Measurements from ENCODE around the gene DGKB.

Gene DGKB

DNA sequence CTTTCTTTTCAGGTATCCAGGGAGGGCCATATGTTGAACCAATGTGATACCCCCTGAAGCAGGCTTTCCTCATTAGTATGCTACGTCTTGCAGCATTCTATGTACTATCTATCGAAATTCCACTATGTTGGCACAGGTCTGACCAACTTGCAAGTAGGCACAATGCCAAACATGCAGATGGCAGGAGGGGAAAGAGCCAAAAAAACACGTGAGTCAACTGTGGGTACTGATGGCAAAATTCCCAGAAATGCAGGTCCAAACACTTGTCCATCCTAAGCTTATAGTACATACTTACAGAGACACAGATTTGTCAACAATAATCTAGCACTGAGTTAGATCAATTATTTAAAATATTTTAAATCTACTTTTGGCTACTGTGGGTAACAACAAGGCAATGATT is 394.9 kb downstream of the DGKB start:
- DNase-seq (ENCODE audit: low spot score), result no peak
- TF ChIP-seq, protein P1, sequence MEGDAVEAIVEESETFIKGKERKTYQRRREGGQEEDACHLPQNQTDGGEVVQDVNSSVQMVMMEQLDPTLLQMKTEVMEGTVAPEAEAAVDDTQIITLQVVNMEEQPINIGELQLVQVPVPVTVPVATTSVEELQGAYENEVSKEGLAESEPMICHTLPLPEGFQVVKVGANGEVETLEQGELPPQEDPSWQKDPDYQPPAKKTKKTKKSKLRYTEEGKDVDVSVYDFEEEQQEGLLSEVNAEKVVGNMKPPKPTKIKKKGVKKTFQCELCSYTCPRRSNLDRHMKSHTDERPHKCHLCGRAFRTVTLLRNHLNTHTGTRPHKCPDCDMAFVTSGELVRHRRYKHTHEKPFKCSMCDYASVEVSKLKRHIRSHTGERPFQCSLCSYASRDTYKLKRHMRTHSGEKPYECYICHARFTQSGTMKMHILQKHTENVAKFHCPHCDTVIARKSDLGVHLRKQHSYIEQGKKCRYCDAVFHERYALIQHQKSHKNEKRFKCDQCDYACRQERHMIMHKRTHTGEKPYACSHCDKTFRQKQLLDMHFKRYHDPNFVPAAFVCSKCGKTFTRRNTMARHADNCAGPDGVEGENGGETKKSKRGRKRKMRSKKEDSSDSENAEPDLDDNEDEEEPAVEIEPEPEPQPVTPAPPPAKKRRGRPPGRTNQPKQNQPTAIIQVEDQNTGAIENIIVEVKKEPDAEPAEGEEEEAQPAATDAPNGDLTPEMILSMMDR (IDR thresholded peaks at IDR 0.05; ENCODE audit: extremely low read depth, missing control alignments), result no peak

DNA sequence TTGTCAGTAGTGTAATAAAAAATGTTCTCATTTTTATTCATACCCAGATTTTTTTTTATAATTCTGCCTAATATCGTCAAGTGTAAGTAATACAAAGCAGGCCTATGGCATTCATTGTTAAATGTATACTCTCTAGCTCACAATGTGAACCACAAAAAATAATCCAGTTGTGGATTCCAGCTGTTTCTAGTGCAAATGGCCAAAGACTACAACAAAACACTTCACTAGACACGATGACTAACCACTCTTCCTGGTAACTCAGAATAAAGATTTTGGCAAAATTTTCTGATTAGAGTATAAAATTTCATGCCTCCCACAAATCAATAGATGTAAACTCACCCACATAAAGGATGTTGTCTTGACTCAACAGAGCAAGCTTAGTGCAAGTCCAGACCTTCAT is 396.6 kb downstream of the DGKB start:
- no peak for DNase-seq (ENCODE audit: low spot score)

DNA sequence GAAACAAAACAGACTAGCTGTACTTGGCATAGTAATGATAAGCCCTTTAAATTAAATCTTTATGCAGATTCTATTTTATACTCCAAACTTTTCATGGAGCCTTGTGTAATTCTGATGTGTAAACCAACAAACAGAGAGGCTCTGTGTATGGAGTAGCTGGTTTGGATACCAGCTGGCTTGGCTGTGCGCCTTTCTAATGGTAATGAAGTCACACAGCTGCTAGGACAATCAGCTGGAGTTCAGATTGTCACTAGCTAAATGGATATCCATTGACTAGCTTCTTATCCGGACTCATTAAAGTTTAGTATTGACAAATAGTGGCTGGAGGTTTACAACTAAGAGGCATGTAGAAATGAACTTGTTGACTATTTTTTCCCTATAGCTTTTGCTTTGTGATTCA is 398.4 kb downstream of the DGKB start:
- TF ChIP-seq, protein P1 (IDR thresholded peaks at IDR 0.05; ENCODE audit: extremely low read depth, missing control alignments), result no peak
- no peak for DNase-seq (ENCODE audit: low spot score)

More for the DNA sequence above, 396.6 kb downstream of the DGKB start:
- TF ChIP-seq, protein P1 (IDR thresholded peaks at IDR 0.05; ENCODE audit: extremely low read depth, missing control alignments), result no peak

DNA sequence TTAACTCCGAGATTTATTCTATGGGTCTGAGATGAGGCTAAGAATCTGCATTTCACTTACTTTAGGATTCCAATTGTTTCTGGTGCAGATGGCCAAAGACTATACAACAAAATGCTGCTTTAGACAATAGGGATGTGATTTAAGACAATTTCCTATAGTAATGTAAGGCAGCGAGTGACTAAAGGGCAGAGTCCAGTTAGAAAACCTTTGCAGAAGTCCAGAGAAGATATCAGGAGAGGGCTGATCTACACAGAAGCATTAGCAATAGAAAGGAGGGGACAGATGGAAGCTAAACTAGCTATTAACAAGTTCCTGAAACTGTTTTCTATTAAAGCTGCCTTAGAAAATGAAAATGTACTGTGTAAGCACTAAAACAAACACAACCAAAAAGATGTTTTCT is 398.9 kb downstream of the DGKB start:
- no peak for DNase-seq (ENCODE audit: low spot score)
- TF ChIP-seq, protein P1 (IDR thresholded peaks at IDR 0.05; ENCODE audit: extremely low read depth, missing control alignments), result no peak

DNA sequence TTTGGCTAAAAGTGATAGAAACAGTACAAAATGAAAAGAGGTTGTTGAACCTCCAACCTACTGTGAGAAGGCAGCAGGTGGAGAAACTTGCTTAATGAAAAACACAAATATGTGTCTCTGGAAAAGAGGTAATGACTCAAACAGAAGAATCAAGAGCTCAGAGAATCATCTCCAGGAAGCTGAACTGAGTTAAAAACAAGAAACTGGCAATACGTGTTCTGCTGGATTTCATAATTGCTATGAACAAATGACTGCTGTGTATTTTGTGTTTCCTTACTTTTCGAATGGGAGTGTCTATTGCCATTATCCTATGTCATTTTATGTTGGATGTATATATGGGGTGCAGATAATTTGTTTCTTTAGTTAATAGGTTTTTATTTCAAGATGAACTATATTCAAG is 401.1 kb downstream of the DGKB start:
- no peak for DNase-seq (ENCODE audit: low spot score)
- TF ChIP-seq, protein P1 (IDR thresholded peaks at IDR 0.05; ENCODE audit: extremely low read depth, missing control alignments), result no peak

DNA sequence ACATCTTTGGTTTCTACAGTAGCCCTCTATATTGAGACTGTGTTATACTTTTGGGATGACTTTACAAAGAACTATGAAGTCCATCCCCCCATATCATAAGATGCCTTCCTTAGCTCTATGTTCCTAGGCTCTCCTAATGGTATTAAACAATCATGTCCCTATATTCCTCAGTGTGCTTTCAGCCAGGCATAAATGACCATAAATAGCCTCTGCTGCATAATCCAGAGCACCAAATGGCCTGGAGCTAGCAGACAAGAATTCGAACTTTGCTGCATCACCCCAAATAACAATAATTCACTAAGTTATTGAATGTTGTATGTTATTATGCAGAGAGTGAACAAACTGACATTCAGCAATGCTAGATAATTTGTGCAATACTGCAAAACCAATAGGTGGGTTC is 405.2 kb downstream of the DGKB start:
- no peak for DNase-seq (ENCODE audit: low spot score)
- TF ChIP-seq, protein P1 (IDR thresholded peaks at IDR 0.05; ENCODE audit: extremely low read depth, missing control alignments), result no peak

DNA sequence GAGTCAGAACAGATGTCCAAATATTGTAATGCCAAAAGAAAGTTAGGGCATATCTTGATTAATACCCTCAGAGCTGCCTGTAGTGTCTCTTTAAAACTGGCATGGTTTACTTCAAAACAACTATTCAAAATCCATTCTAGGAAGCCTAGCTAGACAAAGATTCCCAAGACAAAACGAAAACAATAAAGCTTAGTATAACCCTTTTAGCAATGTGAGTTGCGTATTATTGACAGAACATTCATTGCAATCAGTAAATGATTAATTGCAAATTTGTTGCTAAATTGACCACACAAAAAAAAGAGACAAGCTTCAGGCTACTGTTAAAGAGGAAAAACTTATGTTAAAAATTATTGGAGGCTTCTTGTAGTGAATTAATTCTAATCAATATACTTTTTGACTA is 406.9 kb downstream of the DGKB start:
- DNase-seq (ENCODE audit: low spot score), result no peak
- TF ChIP-seq, protein P1 (IDR thresholded peaks at IDR 0.05; ENCODE audit: extremely low read depth, missing control alignments), result no peak

All from GM20000 (cell line).